Heart left ventricle (tissue), 16 donors: ENCODE data around the gene PTH2R. TPM values are rescaled to one million over a fixed set of nuclear protein-coding genes. Genes with fewer than 3 reads are reported as not detected.
"Not testable (repeated sequence)": the region's sequence is repeated elsewhere in the genome, so short reads cannot be mapped to it uniquely, and the experiment has no call there.

ENCODE experiments used
- ATAC-seq, 4 donors: fragments of 200-7000 bp; cut with Tn5 transposase; one replicate each; pipeline ENCODE4 v1.9.1; 2020 to 2022; ENCODE audit warnings: moderate library complexity in 4 of 4, mild to moderate bottlenecking in 3 of 4, moderate number of reproducible peaks in 1 of 4
- DNase-seq, 5 donors: peaks; one replicate each; pipeline ENCODE4 v3.0.0-alpha.2; 2020
- H3K27ac ChIP-seq, 12 donors: fragments of 200-600 bp; sonication (generic) in 4 of 12; one replicate each; pipeline versions ENCODE4 v1.5.0 to v1.8.0; 2016 to 2022; ENCODE audit warnings: mild to moderate bottlenecking in 2 of 12
- H3K27me3 ChIP-seq, 9 donors: fragments of 200-600 bp; sonication (generic) in 2 of 9; one replicate each; pipeline versions ENCODE4 v1.5.1 to v1.8.0; 2016 to 2022; ENCODE audit warnings: mild to moderate bottlenecking in 3 of 9
- H3K36me3 ChIP-seq, 9 donors: fragments of 200-600 bp; sonication (generic) in 2 of 9; one replicate each; pipeline versions ENCODE4 v1.5.0 to v1.8.0; 2018 to 2022; ENCODE audit warnings: mild to moderate bottlenecking in 2 of 9
- H3K4me1 ChIP-seq, 12 donors: fragments of 200-600 bp; sonication (generic) in 4 of 12; one replicate each; pipeline versions ENCODE4 v1.5.0 to v1.8.0; 2016 to 2022; ENCODE audit warnings: mild to moderate bottlenecking in 3 of 12
- H3K4me3 ChIP-seq, 12 donors: fragments of 200-600 bp; sonication (generic) in 4 of 12; one replicate each; pipeline versions ENCODE4 v1.5.0 to v1.8.0; 2017 to 2022; ENCODE audit warnings: mild to moderate bottlenecking in 9 of 12, moderate library complexity in 4 of 12
- H3K9me3 ChIP-seq, 12 donors: fragments of 200-600 bp; sonication (generic) in 4 of 12; one replicate each; pipeline versions ENCODE4 v1.5.0 to v1.8.0; 2016 to 2022; ENCODE audit warnings: mild to moderate bottlenecking in 1 of 12
- POLR2A ChIP-seq, 2 donors: fragments of 450-650 bp; IDR thresholded peaks; one replicate each; pipeline ENCODE4 v1.6.1; 2017; ENCODE audit warnings: antibody characterized with exemption in 2 of 2, mild to moderate bottlenecking in 2 of 2, moderate library complexity in 2 of 2
- WGBS, 4 donors: extraction: QIAGEN DNeasy Blood & Tissue Kit in 2 of 4; methylation state at CpG; one replicate each; pipeline versions ENCODE4 v1.1.5 to v1.1.7; 2013 to 2018; 5-methylcytosine and 5-hydroxymethylcytosine counted together
- intact Hi-C, 10 donors: fragments of 100-400 bp; cut with DNase I; formaldehyde crosslinking; loops; one replicate each; pipeline versions ENCODE4 v1.11.1 to v1.14.2; 2022
- polyA plus RNA-seq, 2 donors: library from polyadenylated mRNA; stranded (reverse); fragments of 200-250 nt; gene quantifications; one replicate each; pipeline ENCODE4 v1.2.3, GENCODE V29; 2013
- total RNA-seq, 9 donors: library from RNA; depleted of rRNA in 2 of 9; stranded (reverse); fragments of >200 nt in 2 of 9; fragmentation: NEBNext Ultra II Directional in 3 of 9; extraction: Animal tissue kit (Norgen Biotek cat#: 25700) in 3 of 9; gene quantifications; one replicate each; pipeline versions ENCODE4 v1.1.0 to v1.2.4, GENCODE V29; 2016 to 2023
- TF ChIP-seq, protein P1 (sequence below), 12 donors: fragments of 200-600 bp; sonication (generic) in 4 of 12; IDR thresholded peaks; one replicate each; pipeline versions ENCODE4 v1.5.0 to v1.8.0; 2018 to 2022; ENCODE audit warnings: antibody characterized with exemption in 12 of 12, mild to moderate bottlenecking in 5 of 12
- donor health status: ischemic (EF 13 %, LVEDD 7.1; RV severe dilation, severe dysfunction).
- donor health status: healthy with polysubstance abuse.
- donor health status: DM: no; HTN: yes; CAD: no.
- donor health status: DM: no; HTN: no; CAD: no.
- donor health status: ischemic (EF 25% LVEDD 6.9; RV normal size, moderate dysfunction).
- donor health status: ischemic (EF 25% LVEDD 5.7; RV mildly dilated, moderate dysfunction).
- donor health status: healthy.
- donor health status: DM: yes; HTN: yes; CAD: no.
- donor health status: ischemic (EF 35%, LVEDD 5.7; RV mildly dilated, moderate dysfunction).
- donor health status: nonischemic (EF 11% LVEDD 7.7; RV severe dilation, severe dysfunction).
- donor health status: DM: yes; HTN: yes; CAD: no.
- donor health status: PGD.
- donor health status: ischemic (EF 29% LVEDD 5.4; RV normal size, mild dysfunction).
- donor health status: nonischemic (EF 23%, LVEDD 6.1; RV moderate dilation, normal function).

The PTH2R gene
- total and polyA plus RNA-seq, 11 donors: 0.11 to 0.34 TPM; not detected in 9

DNA sequence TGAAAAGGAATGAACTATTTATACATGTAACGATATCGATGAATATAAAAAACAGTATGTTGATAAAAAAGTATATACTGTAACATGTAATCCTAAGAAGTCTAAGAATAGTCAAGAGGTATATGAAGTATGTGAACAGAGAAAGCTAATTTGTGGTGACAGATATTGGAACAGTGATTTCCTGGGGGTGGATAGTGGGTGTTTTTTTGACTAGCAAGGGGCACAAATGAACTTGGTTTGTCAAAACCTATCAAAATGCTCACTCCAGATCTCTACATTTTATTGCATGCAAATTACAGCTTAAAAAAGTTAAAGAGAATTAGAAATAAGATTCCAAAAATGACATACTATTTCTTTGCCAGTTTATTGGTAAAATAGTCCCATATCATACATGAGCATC lies 35.4 kb downstream of the PTH2R start:
- intact Hi-C loops: no loop called here
- Histone ChIP-seq H3K9me3 (no peaks in the 10 kb centered on the region), H3K4me3 (no peak overlapping the region), H3K27ac (no peak overlapping the region), H3K4me1 (no peaks in the 10 kb centered on the region), H3K36me3 (no peaks in the 10 kb centered on the region), H3K27me3 (peaks cover 0 to 5% (median 0%) of the 10 kb centered on the region in 9 donors)
- no peak for ATAC-seq
- no peak for DNase-seq
- 89 to 95% (median 93%) methylated on average over 2 of the region's 2 CpGs for WGBS, 4 donors
- TF ChIP-seq POLR2A (IDR thresholded peaks at IDR 0.05): no peak
- TF ChIP-seq, protein P1, sequence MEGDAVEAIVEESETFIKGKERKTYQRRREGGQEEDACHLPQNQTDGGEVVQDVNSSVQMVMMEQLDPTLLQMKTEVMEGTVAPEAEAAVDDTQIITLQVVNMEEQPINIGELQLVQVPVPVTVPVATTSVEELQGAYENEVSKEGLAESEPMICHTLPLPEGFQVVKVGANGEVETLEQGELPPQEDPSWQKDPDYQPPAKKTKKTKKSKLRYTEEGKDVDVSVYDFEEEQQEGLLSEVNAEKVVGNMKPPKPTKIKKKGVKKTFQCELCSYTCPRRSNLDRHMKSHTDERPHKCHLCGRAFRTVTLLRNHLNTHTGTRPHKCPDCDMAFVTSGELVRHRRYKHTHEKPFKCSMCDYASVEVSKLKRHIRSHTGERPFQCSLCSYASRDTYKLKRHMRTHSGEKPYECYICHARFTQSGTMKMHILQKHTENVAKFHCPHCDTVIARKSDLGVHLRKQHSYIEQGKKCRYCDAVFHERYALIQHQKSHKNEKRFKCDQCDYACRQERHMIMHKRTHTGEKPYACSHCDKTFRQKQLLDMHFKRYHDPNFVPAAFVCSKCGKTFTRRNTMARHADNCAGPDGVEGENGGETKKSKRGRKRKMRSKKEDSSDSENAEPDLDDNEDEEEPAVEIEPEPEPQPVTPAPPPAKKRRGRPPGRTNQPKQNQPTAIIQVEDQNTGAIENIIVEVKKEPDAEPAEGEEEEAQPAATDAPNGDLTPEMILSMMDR (IDR thresholded peaks at IDR 0.05): no peak

DNA sequence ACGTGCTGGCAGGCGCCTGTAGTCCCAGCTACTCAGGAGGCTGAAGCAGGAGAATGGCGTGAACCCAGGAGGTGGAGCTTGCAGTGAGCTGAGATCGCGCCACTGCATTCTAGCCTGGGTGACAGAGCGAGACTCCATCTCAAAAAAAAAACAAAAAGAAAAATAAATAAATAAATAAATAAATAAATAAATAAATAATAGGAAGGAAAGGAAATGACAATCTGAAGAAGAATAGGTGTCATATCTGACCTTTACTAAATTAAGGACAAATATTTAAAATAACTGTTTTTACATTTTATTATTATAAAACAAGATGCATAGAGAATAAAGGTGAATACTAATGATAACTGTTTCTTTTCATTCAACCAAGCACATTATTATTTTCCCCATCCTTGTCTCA lies 40.9 kb downstream of the PTH2R start:
- H3K4me1 ChIP-seq, H3K27ac ChIP-seq, H3K27me3 ChIP-seq, DNase-seq, H3K36me3 ChIP-seq, ATAC-seq, H3K9me3 ChIP-seq, H3K4me3 ChIP-seq, intact Hi-C loops: not testable (repeated sequence)
- WGBS, 4 donors: 90 to 95% (median 91%) methylated on average over 6 of the region's 6 CpGs

DNA sequence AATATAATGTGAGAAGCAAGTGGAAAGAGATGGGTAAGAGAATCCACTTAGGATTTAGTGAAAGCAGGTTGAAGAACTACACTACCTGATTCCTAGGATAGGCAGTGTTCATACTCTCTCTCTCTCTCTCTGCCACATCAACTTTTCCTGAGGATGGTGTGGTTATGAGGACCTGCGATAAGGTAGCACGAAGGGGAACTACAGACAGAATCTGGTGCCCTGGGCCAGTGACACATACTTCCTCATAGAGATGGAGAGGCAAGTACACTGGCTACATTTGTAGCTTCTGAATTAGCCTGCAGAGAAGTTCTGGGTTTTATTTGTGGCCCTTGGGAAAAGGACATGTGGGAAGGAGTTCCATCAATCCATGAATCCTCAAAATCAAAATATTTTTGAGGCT lies 44.5 kb downstream of the PTH2R start:
- Histone ChIP-seq H3K27ac (no peak overlapping the region), H3K27me3 (no peaks in the 10 kb centered on the region), H3K4me1 (no peaks in the 10 kb centered on the region), H3K4me3 (no peak overlapping the region), H3K36me3 (no peaks in the 10 kb centered on the region), H3K9me3 (no peaks in the 10 kb centered on the region)
- DNase-seq: no peak
- intact Hi-C loops: no loop called here
- no peak for ATAC-seq
- TF ChIP-seq, protein P1 (IDR thresholded peaks at IDR 0.05): no peak
- no peak for TF ChIP-seq POLR2A (IDR thresholded peaks at IDR 0.05)
- 56 to 89% (median 72%) methylated on average over 2 of the region's 2 CpGs for WGBS, 4 donors

DNA sequence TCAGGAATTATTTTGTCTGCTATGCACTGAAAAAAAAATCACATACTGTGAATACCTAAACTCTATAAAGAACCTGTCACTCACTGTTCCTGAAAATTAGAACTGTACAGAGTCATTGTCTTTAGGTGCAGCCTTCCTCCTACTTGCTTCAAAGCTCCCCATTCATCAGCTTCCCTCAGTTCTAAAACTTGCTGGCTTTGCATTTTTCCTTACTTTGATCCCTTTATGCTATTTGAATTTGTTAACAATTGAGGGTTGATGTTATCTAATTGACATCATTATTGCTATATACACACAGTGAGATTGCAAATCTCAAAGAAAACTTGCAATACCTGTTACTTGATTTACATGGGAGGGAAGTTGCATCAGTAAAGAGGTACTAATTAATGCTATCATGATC lies 48.3 kb downstream of the PTH2R start:
- H3K9me3 ChIP-seq: no peaks in the 10 kb centered on the region

DNA sequence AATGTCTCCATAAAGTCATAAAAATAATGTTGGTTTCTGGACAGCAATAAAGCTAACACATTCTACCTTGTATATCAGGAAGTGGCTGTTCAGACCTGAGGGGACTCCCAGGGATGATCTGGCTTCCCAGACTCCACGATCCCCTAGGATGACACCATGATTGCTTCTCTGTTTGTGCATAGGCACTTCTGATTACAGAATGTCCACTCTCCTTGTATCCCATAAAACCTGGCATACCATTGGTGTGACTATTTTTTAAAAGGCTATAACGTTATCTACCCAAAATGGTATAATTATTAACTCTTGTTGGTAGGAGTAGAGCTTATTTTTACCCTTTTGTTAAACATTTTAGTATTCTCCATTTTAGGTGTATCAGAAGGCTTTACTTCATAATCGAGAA lies 57.1 kb downstream of the PTH2R start:
- ATAC-seq (no peak), DNase-seq (no peak)
- WGBS, 4 donors: 56 to 74% (median 67%) methylated on average over 3 of the region's 3 CpGs
- intact Hi-C loops: loop anchor here in 2 of 10 donors (10.0 kb wide), 1 partner anchor 741 kb away; no protein-coding TSS in a partner anchor
- H3K9me3 ChIP-seq: no peaks in the 10 kb centered on the region
- H3K36me3 ChIP-seq: no peaks in the 10 kb centered on the region
- peaks cover 0 to 3% (median 0%) of the 10 kb centered on the region in 12 donors for H3K4me1 ChIP-seq
- H3K27me3 ChIP-seq: no peaks in the 10 kb centered on the region
- TF ChIP-seq POLR2A (IDR thresholded peaks at IDR 0.05): no peak
- TF ChIP-seq, protein P1 (IDR thresholded peaks at IDR 0.05): no peak
- H3K27ac ChIP-seq: no peak overlapping the region
- no peak overlapping the region for H3K4me3 ChIP-seq

More for the DNA sequence above, 48.3 kb downstream of the PTH2R start:
- Histone ChIP-seq H3K27ac (no peak overlapping the region), H3K4me1 (no peaks in the 10 kb centered on the region), H3K27me3 (no peaks in the 10 kb centered on the region), H3K36me3 (no peaks in the 10 kb centered on the region), H3K4me3 (no peak overlapping the region)
- intact Hi-C loops: no loop called here
- TF ChIP-seq, protein P1 (IDR thresholded peaks at IDR 0.05): no peak
- no peak for TF ChIP-seq POLR2A (IDR thresholded peaks at IDR 0.05)
- ATAC-seq (no peak), DNase-seq (no peak)
